ENCODE data around the gene GGTLC1.
A peak's percentile ranks its signal among the peaks of the same experiment; 100 is the strongest.

- TF ChIP-seq ZNF274 (IDR thresholded peaks at IDR 0.05; ENCODE audit: borderline replicate concordance, extremely low read depth, low read length), result no peak
- TF ChIP-seq EP300 (IDR thresholded peaks at IDR 0.05; ENCODE audit: borderline replicate concordance in 1 of 2, low read depth in 2 of 2, low read length in 2 of 2), result no peak
- TF ChIP-seq CTCF (IDR thresholded peaks at IDR 0.05; ENCODE audit: control extremely low read depth in 1 of 3, insufficient read depth in 1 of 3, low read depth in 1 of 3, low read length in 3 of 3), result peak in 2 of 3 experiments; percentile 40 to 46; a peak in 3 of 4 replicates
- TF ChIP-seq POLR2AphosphoS5 (IDR thresholded peaks at IDR 0.05; ENCODE audit: low read depth, low read length), result no peak
- no peak for TF ChIP-seq ATF2 (IDR thresholded peaks at IDR 0.05; ENCODE audit: low read length)
- TF ChIP-seq RAD21 (IDR thresholded peaks at IDR 0.05 in 1 of 2, conservative IDR thresholded peaks at IDR 0.05 in 1 of 2; ENCODE audit: low read depth in 2 of 2, low read length in 2 of 2), result peak; percentile 56 to 57
- TF ChIP-seq, protein P1, sequence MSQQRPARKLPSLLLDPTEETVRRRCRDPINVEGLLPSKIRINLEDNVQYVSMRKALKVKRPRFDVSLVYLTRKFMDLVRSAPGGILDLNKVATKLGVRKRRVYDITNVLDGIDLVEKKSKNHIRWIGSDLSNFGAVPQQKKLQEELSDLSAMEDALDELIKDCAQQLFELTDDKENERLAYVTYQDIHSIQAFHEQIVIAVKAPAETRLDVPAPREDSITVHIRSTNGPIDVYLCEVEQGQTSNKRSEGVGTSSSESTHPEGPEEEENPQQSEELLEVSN (IDR thresholded peaks at IDR 0.05), result no peak
- no peak for TF ChIP-seq POLR2A (IDR thresholded peaks at IDR 0.05; ENCODE audit: control extremely low read depth in 1 of 2, low read depth in 2 of 2, low read length in 2 of 2)
- TF ChIP-seq FOSL1 (IDR thresholded peaks at IDR 0.05; ENCODE audit: insufficient read depth, low read depth, low read length), result no peak
- no peak for TF ChIP-seq TAF7 (optimal IDR thresholded peaks at IDR 0.05; ENCODE audit: borderline replicate concordance, low read depth, low read length)
- no peak for TF ChIP-seq EZH2 (IDR thresholded peaks at IDR 0.05; ENCODE audit: low read depth, low read length, severe bottlenecking)
Observed at GRCh38 chr20:23995905-23996666, 7.5 kb upstream of the GGTLC1 start.

Data from H1 (cell line).